HL-60 (cell line): ENCODE results near the gene ROBO1.

Experiments
- POLR2AphosphoS5 ChIP-seq: IDR thresholded peaks from 2 replicates; pipeline ENCODE4 v1.6.1; 2012; ENCODE audit warnings: low read depth
- REST ChIP-seq: IDR thresholded peaks from 2 replicates; pipeline ENCODE4 v1.6.1; 2012; ENCODE audit warnings: low read depth; ENCODE audit not compliant: insufficient replicate concordance

GRCh38 chr3:78634316-78634715 is 1133.5 kb downstream of the ROBO1 start:
- TF ChIP-seq POLR2AphosphoS5 (no peak), REST (no peak)
